Smooth muscle cell of the brain vasculature (primary cell): ENCODE measurements around the gene KATNAL2.
"Not testable (repeated sequence)": the region's sequence is repeated elsewhere in the genome, so short reads cannot be mapped to it uniquely, and the experiment has no call there.

ENCODE experiments used
- DNase-seq: peaks from one replicate; pipeline ENCODE4 v3.0.0-alpha.2; 2012; ENCODE audit warnings: low read depth, low spot score

Gene KATNAL2

DNA sequence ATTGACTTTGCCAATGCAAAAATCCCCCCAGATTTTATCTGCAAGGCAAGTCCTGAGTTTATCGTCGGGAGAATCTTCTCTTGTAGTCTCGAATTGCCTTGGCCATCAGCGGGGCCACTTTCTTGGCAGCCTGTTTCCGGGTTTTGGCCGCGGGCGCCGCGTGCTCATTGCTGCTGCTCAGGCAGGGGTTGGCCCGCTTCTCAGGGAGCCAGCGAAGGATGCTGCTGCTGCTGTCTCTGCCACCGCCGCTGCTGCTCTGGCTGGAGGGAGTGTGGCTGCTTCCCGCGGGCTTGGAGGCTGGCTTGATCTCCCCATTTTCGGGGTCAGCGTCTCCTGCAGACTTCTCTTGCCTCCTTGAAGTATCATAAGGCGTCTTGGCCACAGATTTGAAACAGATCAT is 115.5 kb downstream of the KATNAL2 start:
- no peak for DNase-seq

DNA sequence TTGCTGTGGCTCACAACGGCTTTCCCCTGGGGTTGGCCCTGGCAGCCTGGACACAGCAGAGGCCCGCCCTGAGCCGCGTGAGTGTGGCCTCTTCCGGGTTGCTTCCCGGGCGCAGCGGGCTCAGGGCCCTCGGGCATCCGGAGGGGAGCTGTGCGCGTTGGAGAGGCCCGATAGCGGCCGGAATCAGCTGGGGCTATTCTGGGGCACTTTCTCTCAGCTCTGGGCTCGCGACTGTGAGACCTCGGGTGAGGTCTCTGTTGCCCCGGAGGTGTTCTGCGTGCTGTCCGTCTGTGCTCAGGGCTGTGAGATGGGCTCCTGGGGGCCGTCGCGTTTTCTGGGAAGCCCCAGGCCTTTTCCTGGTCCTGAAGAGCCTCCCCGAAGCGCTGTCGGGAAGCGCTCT is 117.2 kb downstream of the KATNAL2 start:
- not testable (repeated sequence) for DNase-seq

DNA sequence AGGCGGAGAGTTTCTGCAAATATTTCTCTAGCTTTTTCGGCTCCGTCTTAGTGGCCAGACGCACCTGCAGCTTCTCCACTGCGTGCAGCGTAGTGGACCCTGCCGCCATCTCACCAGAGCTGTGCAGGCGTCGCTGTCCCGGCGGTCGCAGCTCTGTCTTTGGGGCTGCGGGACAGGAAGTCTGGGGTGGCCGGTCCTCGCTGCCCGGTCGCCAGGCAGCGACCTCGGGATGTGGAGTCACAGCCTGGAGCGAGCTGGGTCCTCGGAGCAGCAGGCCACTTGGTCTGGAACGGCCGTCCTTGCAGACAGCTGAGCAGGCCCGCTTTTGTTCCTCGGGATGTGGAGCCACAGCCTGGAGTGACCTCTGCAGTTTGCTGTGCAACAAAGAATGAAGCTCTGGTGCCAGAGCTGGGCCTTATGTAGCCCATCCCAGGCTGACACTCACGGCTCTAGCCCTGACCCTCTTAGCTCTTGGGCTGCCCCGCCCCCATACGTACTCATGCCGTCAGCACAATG is 117.8 kb downstream of the KATNAL2 start, which contains the start of gene ELOA2:
TSS of gene ELOA2 (minus strand) at position 466 of the 516 bp plus-strand sequence. CDS start at position 109, 357 bp downstream.
- DNase-seq = no peak

DNA sequence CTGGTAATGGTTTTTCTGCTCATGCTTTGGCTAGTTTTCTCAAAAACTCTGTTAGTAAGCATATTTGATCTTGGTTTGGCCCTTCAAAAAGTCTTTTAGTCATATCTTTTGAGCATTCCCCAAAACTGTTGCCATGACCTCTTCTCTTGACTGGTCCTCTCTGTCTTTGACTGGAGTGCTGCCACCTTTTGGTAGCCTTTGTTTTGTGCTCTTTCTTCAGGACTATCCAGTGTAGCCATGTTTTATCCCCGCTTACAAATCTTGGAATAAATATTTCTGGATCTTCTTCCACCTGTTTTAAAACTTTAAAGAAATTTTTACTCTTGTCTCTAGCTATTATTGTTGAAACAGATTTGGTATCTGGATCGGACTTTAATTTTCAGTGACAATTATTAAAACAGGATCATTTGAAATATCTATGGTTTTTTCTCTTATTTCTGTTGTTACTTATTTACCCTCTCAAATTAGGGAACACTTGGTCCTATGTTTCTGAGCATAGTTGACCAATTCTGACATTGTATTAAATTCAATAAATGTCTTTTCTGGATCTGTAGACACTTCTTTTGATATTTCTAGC is 119.0 kb downstream of the KATNAL2 start:
- DNase-seq = no peak

DNA sequence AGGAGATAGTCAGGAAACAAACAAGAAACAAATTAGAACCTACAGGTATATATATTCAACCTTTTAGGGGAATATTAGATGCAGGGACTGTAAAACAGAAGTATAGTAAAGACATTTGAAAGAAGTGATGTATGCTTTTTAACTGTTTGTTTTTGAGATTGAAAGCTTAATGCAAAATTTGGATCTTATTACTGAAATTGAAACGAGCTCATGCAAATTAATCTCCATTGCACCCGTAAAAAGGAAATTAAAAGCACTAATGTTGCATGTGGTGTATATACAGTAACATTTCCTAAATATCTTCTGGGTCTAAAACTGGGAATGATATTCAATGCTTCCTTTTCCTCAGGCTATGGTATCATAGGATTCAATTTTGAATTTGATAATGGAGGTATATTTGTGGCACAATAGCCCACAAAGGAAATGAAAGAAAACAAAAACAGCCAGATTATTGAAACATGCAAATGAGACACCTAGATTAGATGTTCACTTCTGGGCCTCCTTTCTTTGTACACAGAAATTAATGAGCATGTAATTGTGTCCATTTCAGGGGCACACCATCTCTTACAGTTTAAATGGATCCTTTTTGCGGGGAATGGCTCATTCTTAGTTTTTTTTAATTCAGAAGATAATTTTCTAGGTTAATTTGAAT is 119.7 kb downstream of the KATNAL2 start:
- DNase-seq = no peak

DNA sequence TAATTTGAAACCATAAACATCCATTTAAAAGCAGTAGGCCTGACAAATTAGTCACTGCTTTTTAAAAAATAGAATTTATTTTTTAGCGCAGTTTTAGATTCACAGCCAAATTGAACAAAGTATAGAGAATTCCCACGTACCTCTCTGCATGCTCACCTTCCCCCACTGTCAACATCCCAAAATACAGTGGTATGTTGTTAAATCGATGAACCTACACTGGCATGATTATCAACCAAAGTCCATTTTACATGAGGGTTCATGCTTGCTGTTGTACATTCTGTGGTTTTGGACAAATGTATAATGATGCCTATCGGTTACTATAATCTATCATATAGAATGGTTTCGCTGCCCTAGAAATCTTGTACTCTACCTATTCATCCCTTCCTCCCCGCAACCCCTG is 123.6 kb downstream of the KATNAL2 start:
- no peak for DNase-seq

DNA sequence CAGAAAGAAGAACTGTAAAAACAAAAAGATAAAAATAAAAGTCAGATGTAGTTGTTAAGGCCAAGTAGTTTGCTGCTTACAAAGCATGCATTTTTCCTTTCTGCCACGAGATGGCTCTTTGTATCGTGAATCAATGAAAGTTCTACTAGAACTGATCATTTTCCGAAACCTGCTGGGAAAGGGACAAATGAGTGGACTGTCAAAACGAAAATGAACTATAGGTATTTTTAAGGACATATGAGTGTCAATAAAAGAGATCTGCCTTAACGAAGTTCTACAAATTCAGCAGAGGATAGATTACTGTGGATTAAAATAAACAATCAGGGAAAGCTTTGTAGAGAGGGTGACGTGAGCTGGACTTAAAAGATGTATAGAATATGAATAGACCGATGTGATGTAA is 133.1 kb downstream of the KATNAL2 start:
- peak; percentile 28 for DNase-seq

DNA sequence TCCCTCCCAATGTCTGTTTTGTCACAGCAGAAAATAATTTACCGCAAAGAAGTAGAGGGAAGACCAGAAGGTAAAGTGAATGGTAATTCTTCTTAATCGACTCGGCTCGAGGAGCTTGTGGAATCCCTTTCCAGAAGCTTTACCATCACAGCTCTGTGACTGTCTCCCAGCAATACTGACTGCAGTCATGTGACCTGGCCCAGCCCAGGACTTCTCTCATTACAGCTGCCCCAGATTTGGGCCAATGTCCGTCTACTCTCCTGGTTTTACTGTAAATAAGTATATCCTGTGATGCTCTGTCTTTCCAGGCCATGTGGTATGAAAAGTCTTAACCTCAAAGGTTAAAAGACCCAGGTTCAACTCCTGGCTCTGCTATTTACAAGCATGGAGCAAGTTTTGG is 137.0 kb downstream of the KATNAL2 start:
- no peak for DNase-seq

DNA sequence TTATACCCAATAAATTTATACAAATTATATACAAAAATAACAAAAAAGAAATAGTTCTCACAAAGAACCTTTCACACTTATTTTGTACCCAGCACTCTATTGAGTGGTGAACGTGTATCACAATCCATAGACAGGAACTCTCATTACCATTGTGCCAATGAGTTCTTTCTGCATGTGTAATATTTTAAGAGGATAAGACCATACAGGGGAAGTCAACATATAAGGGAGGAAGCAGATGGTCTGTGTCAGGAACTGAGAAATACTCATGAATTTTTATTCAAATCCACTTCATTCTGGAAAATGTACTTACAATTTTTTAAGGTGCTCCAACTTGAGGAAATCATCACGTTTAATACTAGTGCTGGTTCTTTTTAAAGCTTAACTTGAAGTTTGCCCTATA is 145.1 kb downstream of the KATNAL2 start:
- no peak for DNase-seq

DNA sequence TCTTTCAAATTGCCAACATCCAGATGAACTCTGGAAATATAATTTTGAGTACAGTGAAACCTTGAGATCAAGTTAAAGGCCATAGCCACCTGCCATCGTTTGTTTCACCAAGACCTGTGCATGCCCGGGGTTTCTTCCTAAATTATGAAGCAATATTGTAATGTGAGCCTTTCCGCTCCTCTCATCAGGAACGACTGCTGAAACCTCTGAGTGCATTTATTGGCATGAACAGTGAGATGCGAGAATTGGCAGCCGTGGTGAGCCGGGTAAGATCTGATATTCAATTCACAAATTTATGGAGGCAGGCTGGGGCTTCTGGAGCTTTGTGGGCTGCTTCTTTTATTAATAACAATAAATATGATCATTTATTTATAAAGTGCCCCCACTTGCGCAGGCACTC is 145.7 kb downstream of the KATNAL2 start:
- no peak for DNase-seq

DNA sequence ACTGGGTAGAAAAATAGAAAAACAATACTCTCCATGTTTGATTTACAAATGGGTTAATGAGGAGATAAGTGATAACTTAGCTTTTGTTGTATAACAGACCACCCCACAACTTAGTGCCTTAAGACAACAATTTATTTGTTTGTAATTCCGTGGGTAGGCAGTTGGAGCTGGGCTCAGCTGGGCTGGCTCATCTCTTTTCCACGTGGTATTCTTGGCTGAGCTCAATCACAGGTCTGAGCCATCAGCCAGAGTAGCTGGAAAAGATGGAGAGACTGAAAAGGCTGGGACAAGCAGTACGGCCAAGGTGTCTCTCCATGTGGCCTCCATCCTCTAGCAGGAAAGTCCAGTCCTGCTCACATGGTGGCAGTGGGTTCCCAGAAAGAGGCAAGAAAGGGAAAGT is 150.2 kb downstream of the KATNAL2 start:
- DNase-seq = no peak

DNA sequence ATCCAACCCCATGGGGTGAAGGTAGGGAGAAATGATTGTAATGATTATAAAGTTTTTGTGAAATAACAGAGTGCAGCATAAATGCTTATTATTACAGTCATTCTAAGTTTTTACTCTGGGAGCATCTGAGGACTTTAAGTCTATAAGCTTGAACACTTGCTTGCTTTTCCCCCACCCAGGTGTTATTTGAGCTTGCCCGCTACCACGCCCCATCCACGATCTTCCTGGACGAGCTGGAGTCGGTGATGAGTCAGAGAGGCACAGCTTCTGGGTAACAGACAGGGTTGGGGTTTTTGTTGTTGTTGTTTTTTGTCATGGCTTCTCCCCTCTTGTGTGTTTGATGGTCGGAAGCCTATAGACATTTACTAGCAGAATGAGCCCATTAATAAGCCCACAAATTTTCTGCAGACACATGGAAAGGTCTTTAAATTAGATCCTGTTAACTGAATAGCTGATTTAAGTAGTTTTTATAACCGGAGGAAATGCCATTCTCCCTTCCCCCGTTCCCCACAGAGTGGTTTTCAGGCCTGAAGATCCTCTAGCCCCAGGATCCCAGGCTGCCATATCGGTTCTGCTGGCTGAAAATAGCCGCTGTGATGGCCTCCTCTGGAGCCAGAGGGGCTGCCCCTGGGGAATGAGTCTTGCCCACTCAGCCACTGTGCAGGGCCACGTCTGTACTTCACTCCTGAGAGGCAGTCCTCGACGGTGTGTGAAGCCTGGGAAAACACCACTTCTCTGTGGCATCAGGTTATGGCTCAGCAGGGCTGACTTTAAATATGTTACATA is 157.9 kb downstream of the KATNAL2 start:
- DNase-seq = no peak

DNA sequence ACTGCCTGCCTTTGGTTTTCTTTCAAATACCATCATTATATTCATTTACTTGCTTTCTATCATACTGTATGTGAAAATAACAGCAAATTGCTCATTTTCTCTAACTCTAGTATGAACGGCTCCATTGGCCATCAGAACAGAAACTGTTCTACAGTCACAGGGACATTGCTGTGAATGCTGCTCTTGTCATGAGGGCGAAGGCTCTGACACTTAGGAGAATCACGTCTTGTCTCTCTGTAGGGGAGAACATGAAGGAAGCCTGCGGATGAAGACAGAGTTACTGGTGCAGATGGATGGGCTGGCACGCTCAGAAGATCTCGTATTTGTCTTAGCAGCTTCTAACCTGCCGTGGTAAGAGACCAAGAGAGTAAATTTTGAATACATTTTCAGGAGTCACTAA is 159.7 kb downstream of the KATNAL2 start:
- no peak for DNase-seq

DNA sequence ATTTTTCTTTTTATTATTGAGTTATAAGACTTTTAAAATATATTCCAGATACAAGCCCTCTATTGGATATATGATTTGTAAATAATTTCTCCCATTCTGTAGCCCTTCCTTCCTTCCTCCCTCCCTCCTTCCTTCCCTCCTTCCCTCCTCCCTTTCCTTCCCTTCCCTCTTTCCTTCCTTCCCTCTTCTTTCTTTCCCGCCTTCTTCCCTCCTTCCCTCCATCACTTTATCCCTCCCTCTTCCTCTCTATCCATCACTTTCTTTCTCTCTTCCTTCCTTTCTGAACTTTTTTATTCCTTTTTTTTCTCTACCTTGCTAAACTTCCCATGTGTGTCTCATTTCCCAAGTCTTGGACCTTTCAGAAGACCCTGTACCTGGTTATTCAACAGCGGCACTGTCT is 163.5 kb downstream of the KATNAL2 start:
- no peak for DNase-seq

DNA sequence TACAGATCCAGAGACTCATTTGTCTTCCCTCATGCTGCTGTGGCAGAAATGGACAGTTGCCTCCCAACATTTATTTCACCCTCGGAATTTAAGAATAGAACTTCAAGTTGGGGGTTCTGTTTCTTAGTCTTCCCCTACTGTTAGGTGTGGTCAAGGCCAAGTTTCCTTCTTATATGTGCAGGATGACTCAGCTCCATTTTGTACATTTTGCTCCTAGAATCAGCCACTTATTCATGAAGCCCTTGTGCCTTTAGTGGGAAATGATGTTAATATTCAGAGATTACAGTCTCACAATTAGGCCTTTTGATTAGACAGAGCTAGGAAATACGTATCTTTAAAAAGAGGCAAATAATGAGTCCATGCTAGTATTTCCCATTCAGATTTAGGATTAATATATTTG is 164.2 kb downstream of the KATNAL2 start:
- no peak for DNase-seq

DNA sequence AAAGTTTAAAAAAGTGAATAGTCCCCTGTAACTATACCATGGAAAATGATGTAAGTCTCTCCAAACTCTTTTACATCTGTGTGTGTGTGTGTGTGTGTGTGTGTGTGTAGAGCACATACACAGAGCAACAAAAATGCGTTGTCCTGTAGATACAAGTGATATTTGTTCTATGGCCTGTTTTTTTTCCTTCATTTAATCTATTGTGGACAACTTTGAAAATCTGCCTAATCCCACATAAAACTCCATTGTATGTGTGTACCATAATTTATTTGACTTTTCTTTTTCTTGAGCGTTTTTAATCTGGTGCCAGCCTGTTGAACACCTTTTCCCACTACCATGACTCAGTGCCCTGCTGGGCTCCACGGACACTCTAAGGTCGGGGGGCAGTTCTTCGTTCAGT is 170.3 kb downstream of the KATNAL2 start:
- no peak for DNase-seq

DNA sequence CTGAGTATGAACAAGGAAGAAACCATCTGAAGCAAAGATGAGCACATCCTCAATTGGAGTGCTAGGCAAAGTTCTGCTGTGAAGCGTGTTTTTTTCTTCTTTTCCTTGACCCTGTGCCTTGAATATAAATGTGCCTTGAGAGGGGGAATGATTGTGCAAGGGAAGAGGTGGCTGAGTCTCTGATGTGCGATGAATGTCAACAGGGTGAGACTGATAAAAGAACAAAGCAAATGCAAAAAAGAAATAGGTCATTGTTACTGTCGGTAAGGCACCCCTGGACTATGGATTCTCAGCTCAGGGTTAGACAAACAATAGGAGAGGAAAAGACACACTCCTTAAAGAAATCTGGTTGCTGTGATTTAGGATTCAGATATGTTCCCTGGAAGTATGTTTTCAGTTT is 178.4 kb downstream of the KATNAL2 start:
- DNase-seq = no peak

DNA sequence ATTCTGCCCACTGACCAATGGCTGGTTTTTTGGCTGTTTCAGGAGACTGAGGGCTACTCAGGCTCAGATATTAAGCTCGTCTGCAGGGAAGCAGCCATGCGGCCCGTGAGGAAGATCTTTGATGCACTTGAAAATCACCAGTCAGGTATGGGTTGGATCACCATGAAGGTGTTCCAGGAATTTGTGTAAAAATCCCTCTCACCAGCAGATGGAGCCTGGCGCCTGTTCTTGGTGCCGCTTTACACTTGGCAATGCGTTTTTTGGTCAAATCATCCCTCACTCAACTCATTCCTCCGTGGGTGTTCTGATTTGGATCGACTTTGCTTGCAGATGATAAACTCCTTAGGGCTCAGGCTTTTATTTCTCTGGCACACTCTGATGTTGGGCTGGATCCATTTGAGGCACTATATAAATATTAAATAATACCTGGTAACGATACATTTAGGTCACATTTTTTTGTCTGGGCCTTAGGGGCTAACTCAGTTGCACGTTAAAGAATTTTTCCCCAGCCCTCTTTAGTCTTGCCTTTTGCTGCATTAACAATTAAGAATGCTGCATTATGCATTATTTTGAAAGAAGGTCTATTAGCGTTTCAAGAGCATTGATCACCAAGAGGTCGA is 182.9 kb downstream of the KATNAL2 start:
- no peak for DNase-seq

DNA sequence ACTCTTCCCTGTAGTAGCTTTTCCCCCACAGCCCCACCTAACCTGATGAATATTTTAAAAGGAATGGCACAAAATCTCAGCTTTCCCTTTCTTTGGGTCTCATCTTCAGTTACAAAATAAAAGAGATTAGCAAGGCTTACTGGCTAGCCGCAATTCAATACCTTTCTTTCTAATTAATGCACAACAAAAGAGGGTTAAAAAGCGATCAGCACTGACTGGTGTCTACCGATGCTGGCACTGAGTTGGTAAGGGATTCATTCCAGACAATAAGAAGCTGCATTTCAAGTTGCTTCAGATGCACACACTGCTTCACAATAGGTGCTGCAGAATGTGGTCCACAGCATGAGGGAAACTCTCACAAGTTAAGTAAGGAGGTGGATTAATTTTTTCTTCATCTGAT is 191.0 kb downstream of the KATNAL2 start:
- DNase-seq = no peak

DNA sequence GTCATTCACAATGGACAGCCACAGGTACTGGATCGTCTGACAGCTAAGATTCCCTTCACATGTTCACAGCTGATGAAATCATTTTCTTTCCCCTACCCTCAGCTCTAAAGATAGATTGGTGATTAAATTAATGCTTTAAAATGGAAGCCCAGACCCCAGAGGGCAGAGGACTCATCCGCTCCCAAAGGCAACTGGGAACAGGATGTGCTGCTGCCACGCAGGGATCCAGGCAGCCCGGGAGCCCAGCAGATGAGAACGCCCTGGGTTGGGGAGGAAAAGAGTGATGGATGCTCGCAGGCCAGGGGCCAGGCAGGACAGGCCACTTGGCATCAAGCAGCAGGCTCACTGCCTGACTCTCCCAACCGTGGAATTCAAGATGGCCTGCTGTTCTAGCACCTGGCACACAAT is 191.6 kb downstream of the KATNAL2 start:
- DNase-seq = no peak

DNA sequence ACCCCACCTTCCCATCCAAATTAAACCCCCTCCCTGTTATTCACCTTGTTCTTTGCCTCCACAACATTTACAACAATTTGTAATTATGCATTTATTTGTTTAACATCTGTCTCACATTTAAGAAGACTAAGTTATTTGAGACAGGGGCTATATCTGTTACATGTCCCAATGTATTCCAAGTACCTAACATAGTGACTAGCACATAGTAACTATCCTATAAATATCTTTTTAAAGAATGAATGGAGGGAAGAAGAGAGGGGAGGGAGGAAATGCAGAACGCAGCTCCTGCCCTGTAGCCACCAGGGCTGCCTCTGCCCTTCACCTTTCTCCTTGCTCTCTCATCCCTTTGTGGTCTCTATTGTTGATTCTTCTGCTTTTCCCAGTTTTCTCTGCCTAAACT is 192.3 kb downstream of the KATNAL2 start:
- no peak for DNase-seq
